Activated CD4-positive, alpha-beta T cell treated with anti-CD3 and anti-CD28 coated beads, Interleukin-2, Interleukin-4, amounts not matched to agents 100 ng/mL and 50 ng/mL, durations not matched to agents 16 hours and 8 hours (primary cell): Measurements from ENCODE around the gene MAD1L1.

Experiments used
- DNase-seq: peaks from one replicate; pipeline ENCODE4 v3.0.0-alpha.2; 2020; ENCODE audit warnings: low spot score

The MAD1L1 gene

DNA sequence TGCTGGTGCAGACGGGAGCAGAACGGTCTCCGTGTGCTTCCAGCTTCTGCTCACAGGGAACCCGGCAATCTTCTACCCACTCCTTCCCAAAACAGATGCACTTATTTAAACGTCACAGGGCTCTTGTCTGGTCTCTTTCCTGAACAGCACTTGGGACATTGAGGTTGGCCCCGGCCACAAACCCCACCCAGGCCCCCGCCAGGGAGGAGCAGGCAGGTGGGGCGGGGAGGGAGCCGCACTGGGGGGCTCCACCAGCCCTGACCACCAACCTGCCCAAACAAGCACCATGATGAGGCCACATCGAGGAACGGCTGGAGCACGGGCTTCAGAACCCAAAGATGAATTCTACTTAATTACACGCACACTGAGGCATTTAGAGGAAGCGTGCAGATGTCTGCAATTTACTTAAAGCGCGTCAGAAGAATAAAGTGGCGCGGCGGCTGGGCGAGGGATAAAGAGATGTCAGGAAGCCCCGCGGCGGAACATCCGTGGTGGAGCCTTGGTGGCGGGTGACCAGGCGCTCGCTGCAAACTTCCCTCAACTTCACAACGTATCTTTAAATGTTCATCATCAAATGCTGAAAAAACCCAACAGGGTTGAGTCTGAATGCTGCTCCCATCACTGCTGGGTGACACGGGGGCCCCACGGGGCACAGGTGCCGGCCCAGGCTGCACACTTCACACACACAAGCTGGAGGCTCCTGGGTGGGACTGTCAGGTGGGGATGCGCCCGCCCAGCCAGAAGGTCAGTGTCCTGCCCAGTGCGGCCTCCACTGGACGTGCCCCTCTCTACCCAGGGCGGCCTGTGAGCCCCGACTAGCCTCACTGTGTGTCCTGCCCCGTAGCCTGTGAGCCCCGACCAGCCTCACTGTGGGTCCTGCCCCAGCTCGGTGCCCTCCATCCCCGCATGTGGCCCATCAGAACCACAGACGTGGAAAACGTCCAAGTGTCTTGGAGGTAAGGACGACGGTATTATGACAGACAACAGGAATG, 279.2 kb downstream of the MAD1L1 start:
- no peak for DNase-seq

- no peak for DNase-seq
Measured at GRCh38 chr7:1952781-1953180, 280.0 kb downstream of the MAD1L1 start.

GRCh38 chr7:1952169-1952760, 280.5 kb downstream of the MAD1L1 start:
- no peak for DNase-seq

GRCh38 chr7:1951600-1951999, 281.1 kb downstream of the MAD1L1 start:
- no peak for DNase-seq

GRCh38 chr7:1951159-1951536, 281.6 kb downstream of the MAD1L1 start:
- no peak for DNase-seq

GRCh38 chr7:1950452-1951158, 282.1 kb downstream of the MAD1L1 start:
- DNase-seq, result no peak

- DNase-seq, result no peak
Measured at GRCh38 chr7:1950066-1950451, 282.7 kb downstream of the MAD1L1 start.

DNA sequence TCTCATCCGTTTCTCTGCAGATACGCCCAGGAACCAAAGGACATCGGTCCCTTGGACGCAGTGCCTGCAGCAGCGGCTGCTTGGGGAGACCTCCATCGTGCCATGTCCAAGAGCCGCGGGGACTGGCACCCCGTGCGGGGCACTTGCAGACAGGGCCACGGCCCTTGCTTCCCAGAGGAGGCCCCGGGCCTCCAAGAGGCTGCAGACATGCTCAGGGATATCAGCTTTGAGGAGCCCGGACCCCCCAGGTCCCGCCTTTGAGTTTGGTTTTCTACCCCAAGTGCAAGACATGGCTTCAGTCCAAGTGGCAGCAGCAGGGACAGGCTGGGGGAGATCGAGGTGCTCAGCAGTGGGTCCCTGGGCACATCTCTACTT, 283.1 kb downstream of the MAD1L1 start:
- DNase-seq, result no peak

DNA sequence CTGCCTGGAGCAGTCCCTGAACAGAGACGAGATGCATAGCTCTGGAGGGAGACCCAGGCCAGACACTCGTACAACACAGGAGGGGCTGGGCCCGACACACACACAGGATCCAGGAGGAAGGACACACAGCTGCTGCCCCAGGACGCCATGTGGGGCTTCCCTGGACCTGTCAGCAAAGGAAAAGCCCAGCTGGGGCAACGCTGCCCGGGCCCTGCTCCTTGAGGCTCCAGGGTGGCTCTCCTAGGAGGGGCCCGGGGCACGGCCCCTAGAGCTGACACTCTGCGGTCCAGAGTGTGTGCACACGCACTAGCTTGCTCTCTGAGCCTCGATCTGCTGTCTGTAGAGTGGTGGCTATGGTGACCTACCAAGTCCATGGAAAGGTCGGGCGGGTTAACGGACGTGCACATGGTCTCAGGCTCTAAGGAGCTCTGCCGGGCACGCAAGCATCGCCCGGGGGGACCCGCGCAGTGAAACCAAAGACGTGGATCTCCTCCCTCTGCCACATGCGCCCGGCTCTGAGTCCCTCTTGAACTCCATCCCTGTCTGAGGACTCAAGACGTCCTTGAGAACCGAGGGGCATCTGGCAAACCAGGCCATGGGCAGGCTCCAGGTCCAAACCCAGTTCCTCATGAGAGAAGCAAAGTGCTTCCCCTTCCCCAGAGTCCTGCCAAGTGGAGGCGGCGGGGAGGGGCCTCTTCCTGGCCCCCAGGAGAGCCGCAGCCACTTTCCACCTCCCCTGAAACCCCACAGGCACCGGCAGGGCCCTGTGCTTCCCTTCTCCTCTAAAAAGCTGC, 283.7 kb downstream of the MAD1L1 start:
- DNase-seq, result no peak

DNA sequence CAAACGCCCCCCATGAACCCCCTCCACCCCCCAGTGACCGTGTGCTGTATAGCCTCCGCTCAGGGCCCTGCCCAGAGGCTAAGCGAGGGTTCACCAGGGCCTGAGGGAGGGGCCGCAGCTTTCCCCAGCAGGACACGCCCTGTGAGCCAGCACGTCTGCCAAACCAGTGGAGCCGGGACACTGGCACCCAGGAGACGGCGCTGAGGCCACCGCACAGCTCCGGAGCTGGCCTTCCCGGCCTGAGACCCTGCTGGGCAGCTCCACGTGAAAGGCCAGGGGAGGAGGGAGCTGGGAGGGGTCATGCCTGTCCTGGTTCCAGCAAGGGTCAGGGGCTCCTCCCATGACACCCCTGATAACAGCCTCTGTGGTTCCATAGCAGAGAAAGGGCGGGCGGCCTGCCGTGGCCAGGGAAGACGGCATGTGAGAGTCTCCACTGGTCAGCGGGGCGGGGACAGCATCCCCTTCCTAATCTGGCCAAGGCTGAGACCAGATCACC, 284.4 kb downstream of the MAD1L1 start:
- no peak for DNase-seq

DNA sequence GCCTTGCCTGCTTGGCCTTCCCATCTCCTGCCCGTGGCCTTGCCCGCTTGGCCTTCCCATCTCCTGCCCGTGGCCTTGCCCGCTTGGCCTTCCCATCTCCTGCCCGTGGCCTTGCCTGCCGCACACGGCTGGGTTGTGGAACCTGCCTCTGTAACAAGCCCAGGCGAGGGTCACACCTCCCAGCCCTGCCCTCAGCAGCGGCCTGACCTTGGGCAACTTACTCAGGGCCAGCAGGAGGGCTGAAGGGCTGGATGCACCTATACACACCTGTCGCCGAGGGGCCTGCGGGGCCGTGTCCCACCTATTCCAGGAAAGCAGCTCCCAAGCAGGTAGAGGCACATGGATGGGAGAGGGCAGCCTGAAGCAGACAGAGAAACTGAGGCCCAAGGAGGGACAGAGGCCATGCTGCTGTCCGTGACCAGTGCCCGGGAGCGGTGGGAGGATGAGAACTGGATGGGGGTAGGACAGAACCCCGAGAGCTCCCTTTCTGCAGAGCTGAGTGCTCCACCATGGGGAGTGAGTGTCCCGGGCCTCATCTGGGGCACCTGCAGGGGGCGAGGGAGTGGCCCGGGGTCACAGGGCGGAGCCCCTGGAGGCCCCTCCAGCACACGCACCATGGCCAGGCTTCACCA, 285.0 kb downstream of the MAD1L1 start:
- no peak for DNase-seq

DNA sequence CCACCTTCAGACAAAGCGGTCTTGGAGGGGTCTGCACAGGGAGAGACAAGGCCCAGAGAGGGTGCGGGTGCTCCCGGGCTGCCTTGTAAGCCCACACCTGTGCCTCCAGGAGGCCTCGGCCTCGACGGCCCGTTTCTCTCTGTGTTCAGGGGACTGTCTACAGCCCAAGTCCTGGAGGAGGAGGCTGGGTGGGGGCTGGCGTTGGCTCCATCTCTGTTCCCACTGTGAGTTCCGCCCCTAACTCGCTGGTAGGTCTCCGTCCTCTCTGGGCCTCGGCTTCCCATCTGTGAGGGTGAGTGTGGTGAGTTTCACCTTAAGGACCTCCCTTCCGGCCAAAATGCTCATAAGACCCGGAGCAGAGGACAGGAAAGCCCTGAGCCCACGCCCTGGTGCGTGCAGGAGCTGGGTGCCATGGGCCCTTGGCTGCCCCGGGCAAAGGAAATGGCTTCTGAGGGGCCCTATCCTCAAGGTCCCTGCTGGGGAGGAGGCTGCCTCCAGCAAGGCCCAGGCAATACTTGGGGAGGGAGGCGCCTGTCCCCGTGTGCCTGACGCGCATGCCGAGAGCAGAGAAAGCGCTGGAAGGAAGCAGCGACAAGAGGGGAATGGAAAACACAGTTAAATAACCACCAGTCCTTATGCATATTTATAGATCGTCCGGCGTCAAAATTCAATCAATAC, 285.8 kb downstream of the MAD1L1 start:
- no peak for DNase-seq

DNA sequence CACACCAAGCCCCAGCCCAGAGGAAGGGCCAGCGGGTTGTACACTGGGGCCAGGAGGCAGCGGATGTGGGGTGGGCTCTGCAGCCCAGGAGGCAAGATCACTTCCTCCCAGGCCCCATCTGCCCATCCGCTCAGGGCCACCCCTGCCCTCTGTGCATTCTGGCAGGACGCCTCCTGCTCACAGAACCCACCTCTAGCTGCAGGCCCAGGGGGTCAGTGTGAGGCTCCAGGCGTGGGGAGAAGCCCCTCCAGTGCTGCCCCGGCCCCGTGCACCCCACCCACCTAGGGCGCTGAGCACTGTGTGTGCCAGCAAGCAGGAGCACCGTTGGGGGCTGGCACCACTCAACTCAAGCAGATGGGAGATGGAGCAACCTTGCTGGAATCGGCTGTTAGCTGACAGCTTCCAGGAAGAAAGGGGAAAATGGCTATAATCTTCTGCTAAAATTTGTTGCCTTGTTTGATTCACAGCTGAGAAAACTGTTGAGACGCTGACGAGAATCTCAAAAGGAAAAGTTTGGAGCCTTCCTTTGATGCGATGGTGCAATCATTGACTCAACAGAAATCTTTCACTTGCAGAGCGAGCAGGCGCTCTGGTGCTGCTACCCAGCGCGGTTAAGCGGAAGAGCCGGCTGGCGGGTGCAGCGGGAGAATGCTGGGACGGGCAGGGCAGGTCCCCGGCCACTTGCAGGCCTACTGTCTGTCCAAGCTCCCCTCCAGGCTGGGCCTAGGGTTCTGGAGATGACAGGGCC, 286.5 kb downstream of the MAD1L1 start:
- no peak for DNase-seq

DNA sequence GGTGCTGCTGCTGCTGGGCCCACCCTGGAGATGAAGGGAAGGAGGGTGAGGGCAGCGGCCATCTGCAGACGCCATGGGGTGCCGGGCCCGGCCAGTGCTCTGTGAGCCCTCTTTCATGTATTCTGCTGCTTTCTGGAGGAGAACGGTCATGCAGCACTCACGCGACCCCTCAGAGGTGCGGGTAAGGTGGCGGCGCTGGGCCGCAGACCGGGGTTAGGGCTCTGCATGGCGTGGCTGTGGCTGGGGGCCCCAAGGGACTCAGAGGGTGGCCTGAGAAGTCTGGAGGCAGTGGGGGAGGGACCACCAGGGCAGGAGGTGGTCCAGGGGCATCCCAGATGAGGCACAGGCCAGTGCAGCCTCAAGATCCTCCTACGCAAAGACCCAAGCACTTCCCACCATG, 287.2 kb downstream of the MAD1L1 start:
- no peak for DNase-seq

DNA sequence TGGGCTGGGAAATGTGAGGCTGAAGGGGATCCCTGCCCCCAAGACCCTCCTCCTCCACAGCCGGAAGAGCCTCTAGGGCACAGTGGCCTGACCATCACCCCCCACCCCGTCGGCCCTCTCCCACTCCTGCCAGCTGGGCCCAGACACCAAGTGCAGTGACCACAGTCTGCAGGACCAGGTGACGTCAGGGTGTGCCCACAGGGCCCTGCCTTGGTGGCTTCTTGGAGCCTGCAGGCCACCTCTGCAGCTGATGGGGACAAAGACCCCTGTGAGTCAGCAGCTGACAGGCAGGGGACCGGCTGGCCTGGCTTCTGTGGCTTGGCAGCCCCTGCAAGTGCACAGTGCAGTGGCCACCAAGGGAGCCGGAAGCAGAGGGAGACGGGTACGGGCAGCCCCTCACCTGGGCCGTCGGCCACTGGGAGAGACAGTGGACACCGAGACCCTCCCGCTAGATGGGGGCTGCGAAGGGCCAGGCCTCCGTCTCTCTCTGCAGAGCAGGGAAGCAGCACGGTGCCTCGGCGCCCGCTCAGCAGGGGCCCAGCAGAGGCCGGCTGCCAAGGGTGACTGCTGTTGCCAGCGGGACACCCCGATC, 288.0 kb downstream of the MAD1L1 start:
- no peak for DNase-seq

GRCh38 chr7:1943933-1944618, 288.7 kb downstream of the MAD1L1 start:
- DNase-seq, result no peak

GRCh38 chr7:1943326-1943725, 289.4 kb downstream of the MAD1L1 start:
- DNase-seq, result no peak

GRCh38 chr7:1942941-1943289, 289.8 kb downstream of the MAD1L1 start:
- DNase-seq, result no peak

- DNase-seq, result no peak
Measured at GRCh38 chr7:1942243-1942940, 290.4 kb downstream of the MAD1L1 start.
